Stimulated activated CD4-positive, alpha-beta T cell treated with anti-CD3 and anti-CD28 coated beads, Interleukin-12 subunit alpha, Interleukin-12 subunit beta, amount 100 ng/mL, for 48 hours (primary cell): ENCODE data around the gene GLRX.

Source experiments
- DNase-seq, 3 donors: peaks; one replicate each; pipeline ENCODE4 v3.0.0-alpha.2; 2020; ENCODE audit warnings: low read depth in 2 of 3, low spot score in 1 of 3

Gene GLRX

GRCh38 chr5:95810305-95811125, 12.0 kb downstream of the GLRX start:
- DNase-seq: no peak

GRCh38 chr5:95809414-95809960, 13.0 kb downstream of the GLRX start:
- DNase-seq: no peak

- peak in 2 of 3 donors; percentile 55 to 71 for DNase-seq
These were observed 13.7 kb downstream of the GLRX start for GRCh38 chr5:95808686-95809413.

DNA sequence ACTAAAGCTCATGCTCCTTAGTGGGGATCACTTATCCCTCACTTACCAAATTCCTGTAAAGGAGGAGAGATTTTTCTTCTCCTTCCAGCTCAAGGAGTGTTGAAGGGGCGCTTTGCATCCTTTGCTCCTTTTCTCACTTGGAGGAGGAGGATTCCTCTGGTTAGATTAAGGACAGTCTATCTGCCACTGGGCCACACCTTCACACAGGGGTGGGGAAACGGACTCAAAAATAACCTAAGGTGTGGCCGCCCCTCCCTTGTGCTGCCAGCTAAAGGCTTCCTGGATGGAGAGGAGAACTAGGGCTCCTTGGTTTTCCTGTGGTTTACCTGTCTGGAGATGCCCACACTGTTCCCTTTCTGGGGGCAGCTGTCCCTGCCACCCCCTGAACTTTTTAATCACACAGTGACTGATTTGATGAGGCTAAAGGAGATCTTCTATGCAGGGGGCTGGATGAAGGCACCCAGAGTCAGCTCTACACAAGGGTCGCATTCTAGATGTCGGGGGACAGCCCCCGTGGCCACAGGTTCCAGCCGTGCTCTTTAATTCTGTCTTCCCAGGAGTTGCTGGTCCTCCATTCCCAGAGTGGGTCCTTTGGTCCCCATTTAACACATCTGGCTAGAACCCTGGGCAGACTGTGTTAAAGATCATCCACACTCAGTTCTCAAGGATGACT, 14.4 kb downstream of the GLRX start:
- DNase-seq: no peak

DNA sequence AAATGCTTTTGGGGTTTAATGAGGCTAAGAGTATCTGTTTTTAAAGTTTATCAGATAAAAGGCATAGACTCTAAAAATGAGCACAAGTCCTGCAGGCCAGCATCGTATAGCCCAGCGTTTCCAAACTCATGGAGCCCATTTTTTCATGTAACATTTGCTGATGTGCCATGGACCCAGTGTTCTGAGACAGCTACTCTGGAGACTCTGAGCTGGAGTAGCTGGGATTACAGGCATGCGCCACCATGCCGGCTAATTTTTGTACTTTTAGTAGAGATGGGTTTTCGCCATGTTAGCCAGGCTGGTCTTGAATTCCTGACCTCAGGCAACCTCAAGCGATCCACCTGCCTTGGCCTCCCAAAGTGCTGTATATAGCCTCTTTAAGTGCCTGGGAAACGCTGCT, 15.8 kb downstream of the GLRX start:
- no peak for DNase-seq

GRCh38 chr5:95804736-95805539, 17.6 kb downstream of the GLRX start:
- DNase-seq: no peak

GRCh38 chr5:95803271-95804148, 19.0 kb downstream of the GLRX start:
- DNase-seq: no peak

DNA sequence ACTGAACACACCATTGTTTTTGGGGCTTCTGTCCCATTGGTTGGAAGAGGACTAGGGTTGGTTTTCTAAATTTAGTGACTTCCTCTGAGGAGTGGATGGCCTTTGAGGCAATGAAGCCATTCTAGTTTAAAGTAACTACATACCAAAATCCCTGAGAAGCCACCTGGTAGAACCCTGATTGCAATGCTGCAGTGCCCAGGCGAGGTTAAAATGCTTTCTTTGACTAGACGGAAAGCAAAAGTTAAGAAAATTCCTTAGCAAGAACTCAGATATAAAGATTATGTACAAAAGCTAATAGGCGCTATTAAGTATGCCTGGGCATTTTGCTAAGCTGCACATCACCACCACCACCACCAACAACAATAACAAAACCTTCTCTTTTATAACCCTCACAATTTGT, 20.6 kb downstream of the GLRX start:
- DNase-seq: no peak

DNA sequence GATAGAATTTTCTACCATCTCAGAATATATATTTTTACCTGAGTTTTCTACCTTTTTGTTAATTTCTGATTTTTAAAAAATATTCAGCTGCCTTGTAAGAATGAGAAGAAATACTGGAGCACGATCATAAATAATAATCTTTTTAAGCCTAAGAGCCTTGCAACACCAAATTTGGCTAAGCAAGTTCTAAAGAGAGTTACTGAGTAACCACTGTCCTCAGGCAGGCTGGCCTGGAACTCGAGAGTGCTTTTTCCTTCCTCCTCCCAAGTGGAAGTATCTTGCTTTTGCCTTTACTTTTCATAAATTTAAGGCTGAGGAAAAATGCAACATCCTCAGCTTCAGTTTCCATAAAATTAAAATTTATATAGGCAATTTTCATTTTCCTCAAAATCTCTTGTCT, 21.0 kb downstream of the GLRX start:
- no peak for DNase-seq

DNA sequence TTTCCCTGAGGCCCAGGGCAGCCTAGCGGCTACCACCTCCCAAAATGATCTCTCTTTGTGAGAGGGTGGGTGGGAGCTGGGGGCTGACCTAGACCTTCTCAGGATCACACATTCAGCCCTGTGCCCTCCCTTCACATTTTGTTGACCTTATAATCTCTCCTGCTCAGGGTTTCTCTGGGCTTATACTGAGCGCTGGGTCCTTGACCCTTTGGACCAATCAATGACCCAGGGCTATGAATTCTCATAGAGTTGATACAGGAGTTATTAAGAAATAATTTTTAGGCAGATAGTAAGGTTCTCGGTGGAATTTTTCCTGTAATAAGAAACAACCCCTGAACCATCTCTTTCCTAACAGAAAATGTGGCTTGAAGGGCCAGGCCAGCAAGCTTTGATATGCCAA, 22.0 kb downstream of the GLRX start:
- no peak for DNase-seq

DNA sequence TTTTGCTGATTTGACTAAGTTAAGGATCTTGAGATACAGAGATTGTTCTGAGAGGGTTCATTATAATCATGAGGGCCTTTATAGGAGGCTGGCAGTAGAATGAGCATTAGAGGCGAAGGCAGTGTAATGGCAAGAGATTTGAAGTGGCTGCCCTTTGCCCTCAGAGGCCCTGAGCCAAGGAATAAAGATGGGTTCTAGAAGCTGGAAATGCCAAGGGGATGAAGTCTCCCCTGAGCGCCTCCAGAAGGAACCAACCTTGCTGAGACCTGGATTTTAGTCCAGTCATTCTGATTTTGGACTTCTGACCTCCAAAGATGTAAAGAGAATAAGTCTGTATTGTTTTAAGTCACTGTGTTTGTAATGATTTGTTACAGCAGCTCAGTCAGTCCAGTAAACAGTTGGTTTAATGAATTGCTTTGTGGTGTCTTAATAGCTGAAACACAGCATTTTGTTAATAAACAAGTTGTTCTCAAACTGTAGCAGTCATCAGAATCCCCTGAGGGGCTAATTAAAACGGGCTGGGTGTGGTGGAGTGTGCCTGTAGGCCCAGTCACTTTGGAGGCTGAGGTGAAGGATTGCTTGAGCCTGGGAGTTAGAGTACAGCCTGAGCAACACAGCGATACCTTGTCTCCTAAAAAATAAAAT, 23.2 kb downstream of the GLRX start:
- no peak for DNase-seq

GRCh38 chr5:95798545-95798944, 24.0 kb downstream of the GLRX start:
- DNase-seq: no peak

GRCh38 chr5:95798048-95798447, 24.5 kb downstream of the GLRX start:
- DNase-seq: no peak

- DNase-seq: no peak
These were observed 25.2 kb downstream of the GLRX start for GRCh38 chr5:95797301-95797700.

- no peak for DNase-seq
These were observed 28.4 kb downstream of the GLRX start for GRCh38 chr5:95794070-95794516.

- no peak for DNase-seq
These were observed 30.8 kb downstream of the GLRX start for GRCh38 chr5:95791751-95792150.

DNA sequence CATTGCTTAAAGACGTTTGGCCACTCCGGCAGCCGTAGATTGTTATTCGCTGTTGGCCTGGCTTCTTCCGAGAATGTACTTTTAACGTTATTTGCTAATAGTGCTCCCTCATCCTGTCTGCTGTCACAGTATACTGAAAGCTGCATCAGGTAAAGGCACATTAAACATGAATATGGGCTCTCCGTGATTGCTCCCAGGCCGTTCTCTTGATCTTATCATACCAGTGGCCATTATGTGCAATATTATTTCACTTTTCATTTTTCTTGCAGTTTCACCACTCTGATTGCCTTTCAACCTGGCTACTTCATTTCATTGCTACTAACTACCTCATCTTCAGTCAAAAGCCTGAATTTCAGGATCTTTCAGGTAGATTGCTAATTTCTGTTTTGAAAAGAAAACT, 34.0 kb downstream of the GLRX start:
- DNase-seq: no peak

DNA sequence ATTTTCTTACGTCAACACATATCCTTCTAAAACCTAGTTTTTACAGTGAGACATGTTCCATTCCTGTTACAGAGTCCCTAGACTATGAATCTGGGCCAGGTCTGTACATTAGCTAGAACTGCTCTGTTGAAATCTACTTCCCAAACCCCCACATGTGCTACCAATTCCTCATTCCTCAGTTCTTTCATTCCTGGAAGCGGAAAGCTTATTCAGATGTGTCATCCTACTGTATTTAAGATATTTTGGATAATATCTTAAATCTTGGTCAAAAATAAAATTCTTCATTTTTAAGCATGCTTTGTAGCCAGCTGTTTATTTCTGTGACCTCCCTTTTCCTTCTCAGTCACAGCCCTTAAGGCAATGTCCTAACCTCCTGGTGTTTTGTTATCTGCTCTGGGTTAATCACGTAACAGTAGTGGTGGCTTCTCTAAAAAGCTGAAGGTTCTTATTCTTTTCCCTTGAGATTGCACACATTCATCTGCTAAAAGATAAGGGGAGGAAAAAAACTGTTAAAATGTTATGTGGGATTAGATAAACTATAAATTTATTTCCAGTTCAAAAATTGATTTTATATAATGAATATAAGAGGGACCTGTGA, 35.6 kb downstream of the GLRX start:
- no peak for DNase-seq
